Stimulated activated CD8-positive, alpha-beta memory T cell treated with anti-CD3 and anti-CD28 coated beads, Interleukin-12 subunit alpha, Interleukin-12 subunit beta, amount 100 ng/mL, for 4 hours (primary cell): ENCODE measurements around the gene HLA-A.

Experiments used
- DNase-seq: peaks from one replicate; pipeline ENCODE4 v3.0.0-alpha.2; 2020; ENCODE audit warnings: low read depth

HLA-A gene

DNA sequence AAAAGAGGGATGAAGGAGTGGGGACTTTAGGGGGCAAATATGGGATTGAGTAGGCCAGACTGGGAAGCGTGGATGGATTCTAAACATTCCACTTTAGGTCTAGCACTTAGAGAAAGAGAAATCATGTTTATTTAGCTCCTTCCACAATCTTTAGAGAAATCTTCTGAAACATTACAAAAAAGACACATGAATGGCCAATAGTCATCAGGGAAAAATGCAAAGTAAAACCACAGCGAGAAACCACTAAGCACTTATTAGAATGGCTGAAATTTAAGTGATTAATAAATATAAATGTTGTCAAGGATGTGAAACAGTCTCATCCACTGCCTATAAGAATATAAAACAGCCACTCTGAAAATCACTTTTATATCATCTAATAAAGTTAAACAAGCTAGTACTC is 46.9 kb downstream of the HLA-A start:
- DNase-seq = no peak

- no peak for DNase-seq
Observed at GRCh38 chr6:29990931-29991330, 48.6 kb downstream of the HLA-A start.

DNA sequence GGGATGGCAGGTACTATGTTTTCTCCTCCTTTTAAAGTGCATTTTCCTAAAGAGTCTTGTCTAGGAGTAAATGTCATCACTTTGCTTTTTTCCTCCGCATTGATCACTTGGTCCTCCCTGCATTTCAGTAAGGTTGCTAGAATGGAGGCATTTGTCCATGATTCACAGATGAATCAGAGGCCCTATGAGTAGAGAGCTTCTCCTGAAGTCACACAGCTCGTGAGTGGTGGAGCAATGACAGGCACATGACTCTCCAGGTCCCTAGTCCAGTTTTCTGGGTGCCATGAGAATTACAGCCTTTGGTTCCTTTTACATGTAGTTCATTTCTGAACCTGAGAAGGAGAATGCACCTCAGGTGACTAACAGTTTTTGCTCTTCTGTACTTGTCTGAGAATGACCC is 50.5 kb downstream of the HLA-A start:
- no peak for DNase-seq

DNA sequence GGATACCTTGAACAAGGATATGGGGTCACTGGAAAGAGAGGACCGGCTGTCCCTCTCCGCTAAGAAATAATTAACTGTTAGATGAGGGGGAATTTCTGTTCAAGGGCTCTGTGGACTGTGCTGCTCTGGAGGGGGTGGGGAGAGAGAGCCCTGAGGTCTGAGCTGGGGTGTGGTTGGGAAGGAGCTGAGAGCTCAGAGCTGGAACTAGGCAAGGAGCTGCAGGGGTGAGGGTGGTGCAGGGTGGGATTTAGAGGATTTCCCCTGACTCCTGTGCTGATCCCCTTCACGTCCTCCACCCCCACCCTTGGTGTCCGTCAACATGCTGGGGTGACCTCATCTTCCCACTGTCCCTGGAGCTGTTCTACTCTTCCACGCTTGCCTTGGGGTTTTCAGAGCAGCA is 52.5 kb downstream of the HLA-A start:
- DNase-seq = no peak

GRCh38 chr6:29995340-29995777 is 53.0 kb downstream of the HLA-A start:
- DNase-seq = no peak
